ENCODE data around the gene ACER3.

GRCh38 chr11:76944225-76944624 is 83.5 kb downstream of the ACER3 start:
- TF ChIP-seq, protein P1, sequence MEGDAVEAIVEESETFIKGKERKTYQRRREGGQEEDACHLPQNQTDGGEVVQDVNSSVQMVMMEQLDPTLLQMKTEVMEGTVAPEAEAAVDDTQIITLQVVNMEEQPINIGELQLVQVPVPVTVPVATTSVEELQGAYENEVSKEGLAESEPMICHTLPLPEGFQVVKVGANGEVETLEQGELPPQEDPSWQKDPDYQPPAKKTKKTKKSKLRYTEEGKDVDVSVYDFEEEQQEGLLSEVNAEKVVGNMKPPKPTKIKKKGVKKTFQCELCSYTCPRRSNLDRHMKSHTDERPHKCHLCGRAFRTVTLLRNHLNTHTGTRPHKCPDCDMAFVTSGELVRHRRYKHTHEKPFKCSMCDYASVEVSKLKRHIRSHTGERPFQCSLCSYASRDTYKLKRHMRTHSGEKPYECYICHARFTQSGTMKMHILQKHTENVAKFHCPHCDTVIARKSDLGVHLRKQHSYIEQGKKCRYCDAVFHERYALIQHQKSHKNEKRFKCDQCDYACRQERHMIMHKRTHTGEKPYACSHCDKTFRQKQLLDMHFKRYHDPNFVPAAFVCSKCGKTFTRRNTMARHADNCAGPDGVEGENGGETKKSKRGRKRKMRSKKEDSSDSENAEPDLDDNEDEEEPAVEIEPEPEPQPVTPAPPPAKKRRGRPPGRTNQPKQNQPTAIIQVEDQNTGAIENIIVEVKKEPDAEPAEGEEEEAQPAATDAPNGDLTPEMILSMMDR (IDR thresholded peaks at IDR 0.05): no peak
- no peak for TF ChIP-seq POLR2A (IDR thresholded peaks at IDR 0.05)

Measured in sigmoid colon (tissue), 3 donors.